Hepatocyte (in vitro differentiated cells): ENCODE measurements around the gene MOB2.
A peak's percentile ranks its signal among the peaks of the same experiment; 100 is the strongest.

Experiments used
- CTCF ChIP-seq: fragments of 200-600 bp; sonication (generic); IDR thresholded peaks from 2 replicates; pipeline ENCODE4 v1.5.1; 2016; ENCODE audit warnings: antibody characterized with exemption, mild to moderate bottlenecking; ENCODE audit not compliant: poor library complexity
- EZH2 ChIP-seq: fragments of 200-600 bp; sonication (generic); IDR thresholded peaks from 2 replicates; pipeline ENCODE4 v1.6.1; 2016; ENCODE audit warnings: antibody characterized with exemption, mild to moderate bottlenecking, borderline replicate concordance

- TF ChIP-seq EZH2 = no peak
- TF ChIP-seq CTCF = peak; percentile 2
These were observed 50.6 kb downstream of the MOB2 start for GRCh38 chr11:1435820-1436467.
